Right lobe of liver (tissue), 4 donors: ENCODE results near the gene TECPR1.

Source experiments
- CTCF ChIP-seq, 4 donors: fragments of 200-600 bp in 3 of 4; fragments of 450-650 bp in 1 of 4; IDR thresholded peaks; one replicate each; pipeline versions ENCODE4 v1.5.1 to v1.8.0; 2016 to 2022; ENCODE audit warnings: antibody characterized with exemption in 4 of 4, mild to moderate bottlenecking in 2 of 4
- POLR2A ChIP-seq: fragments of 450-650 bp; IDR thresholded peaks from one replicate; pipeline ENCODE4 v1.6.1; 2017; ENCODE audit warnings: antibody characterized with exemption, mild to moderate bottlenecking
- donor health status: DM: no; HTN: no; CAD: no.
- donor health status: DM: no; HTN: no; CAD: no.
- donor health status: DM: no; HTN: yes; CAD: no.

GRCh38 chr7:98300595-98301372, 48.8 kb upstream of the TECPR1 start:
- TF ChIP-seq CTCF (IDR thresholded peaks at IDR 0.05) (no peak), POLR2A (no peak)
